Measurements from ENCODE around the gene MYRIP.

- TF ChIP-seq CTCF (IDR thresholded peaks at IDR 0.05; ENCODE audit: low read depth, low read length, missing input control) (no peak), JUND (IDR thresholded peaks at IDR 0.05) (no peak), RAD21 (IDR thresholded peaks at IDR 0.05) (no peak), FOXA1 (IDR thresholded peaks at IDR 0.05) (no peak), REST (IDR thresholded peaks at IDR 0.05) (no peak), SP1 (IDR thresholded peaks at IDR 0.05) (no peak), RXRA (IDR thresholded peaks at IDR 0.05) (no peak), ZBTB33 (IDR thresholded peaks at IDR 0.05) (no peak), YY1 (IDR thresholded peaks at IDR 0.05) (no peak)
Measured at GRCh38 chr3:39980781-39981180, 171.4 kb downstream of the MYRIP start.

Measured in liver (tissue), 3 donors.